KMS-11 (cell line): Measurements from ENCODE around the gene MAP1LC3B.

Experiments used
- H2AFZ ChIP-seq: fragments of 200-600 bp; sonication (generic); 2 replicates; pipeline ENCODE4 v1.6.1; 2016; ENCODE audit warnings: antibody characterized with exemption, mixed run types, low read depth
- H3K27ac ChIP-seq: fragments of 200-600 bp; sonication (generic); 2 replicates; pipeline ENCODE4 v1.6.1; 2016; ENCODE audit warnings: mild to moderate bottlenecking, mixed run types
- H3K27me3 ChIP-seq: fragments of 200-600 bp; sonication (generic); 2 replicates; pipeline ENCODE4 v1.6.1; 2017; ENCODE audit warnings: mild to moderate bottlenecking, low read depth, mixed run types, moderate library complexity; ENCODE audit not compliant: insufficient read depth
- H3K36me3 ChIP-seq: fragments of 200-600 bp; sonication (generic); 2 replicates; pipeline ENCODE4 v1.6.1; 2017; ENCODE audit warnings: mild to moderate bottlenecking, mixed run types; ENCODE audit not compliant: insufficient read depth
- H3K4me1 ChIP-seq: fragments of 200-600 bp; sonication (generic); 2 replicates; pipeline ENCODE4 v1.6.1; 2016; ENCODE audit warnings: mild to moderate bottlenecking, low read depth, mixed run types; ENCODE audit not compliant: poor library complexity, severe bottlenecking
- H3K4me2 ChIP-seq: fragments of 200-600 bp; sonication (generic); 2 replicates; pipeline ENCODE4 v1.7.0; 2016; ENCODE audit warnings: mild to moderate bottlenecking, mixed run types
- H3K4me3 ChIP-seq: fragments of 200-600 bp; sonication (generic); IDR thresholded peaks from 2 replicates; pipeline ENCODE4 v1.6.1; 2017; ENCODE audit warnings: low read depth, low read length, mixed read lengths; ENCODE audit not compliant: insufficient read depth
- H3K79me2 ChIP-seq: fragments of 200-600 bp; sonication (generic); 2 replicates; pipeline ENCODE4 v1.6.1; 2016; ENCODE audit warnings: low read depth, mixed run types; ENCODE audit not compliant: insufficient read depth
- H3K9ac ChIP-seq: fragments of 200-600 bp; sonication (generic); 2 replicates; pipeline ENCODE4 v1.6.1; 2016; ENCODE audit warnings: mild to moderate bottlenecking, mixed run types
- H4K20me1 ChIP-seq: fragments of 200-600 bp; sonication (generic); 2 replicates; pipeline ENCODE4 v1.6.1; 2016; ENCODE audit warnings: mild to moderate bottlenecking, mixed run types; ENCODE audit not compliant: insufficient read depth
- TF ChIP-seq, protein P1 (sequence below): fragments of 200-600 bp; sonication (generic); conservative IDR thresholded peaks from 2 replicates; pipeline ENCODE4 v1.6.1; 2017; ENCODE audit warnings: low read depth, mild to moderate bottlenecking, antibody characterized with exemption, low read length, moderate library complexity, mixed read lengths

Gene MAP1LC3B

GRCh38 chr16:87437911-87438610, 45.9 kb downstream of the MAP1LC3B start:
- H3K27me3 ChIP-seq, result no peaks in the 10 kb centered on the region
- TF ChIP-seq, protein P1, sequence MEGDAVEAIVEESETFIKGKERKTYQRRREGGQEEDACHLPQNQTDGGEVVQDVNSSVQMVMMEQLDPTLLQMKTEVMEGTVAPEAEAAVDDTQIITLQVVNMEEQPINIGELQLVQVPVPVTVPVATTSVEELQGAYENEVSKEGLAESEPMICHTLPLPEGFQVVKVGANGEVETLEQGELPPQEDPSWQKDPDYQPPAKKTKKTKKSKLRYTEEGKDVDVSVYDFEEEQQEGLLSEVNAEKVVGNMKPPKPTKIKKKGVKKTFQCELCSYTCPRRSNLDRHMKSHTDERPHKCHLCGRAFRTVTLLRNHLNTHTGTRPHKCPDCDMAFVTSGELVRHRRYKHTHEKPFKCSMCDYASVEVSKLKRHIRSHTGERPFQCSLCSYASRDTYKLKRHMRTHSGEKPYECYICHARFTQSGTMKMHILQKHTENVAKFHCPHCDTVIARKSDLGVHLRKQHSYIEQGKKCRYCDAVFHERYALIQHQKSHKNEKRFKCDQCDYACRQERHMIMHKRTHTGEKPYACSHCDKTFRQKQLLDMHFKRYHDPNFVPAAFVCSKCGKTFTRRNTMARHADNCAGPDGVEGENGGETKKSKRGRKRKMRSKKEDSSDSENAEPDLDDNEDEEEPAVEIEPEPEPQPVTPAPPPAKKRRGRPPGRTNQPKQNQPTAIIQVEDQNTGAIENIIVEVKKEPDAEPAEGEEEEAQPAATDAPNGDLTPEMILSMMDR, result no peak
- no peak overlapping the region for H3K9ac ChIP-seq
- H3K4me1 ChIP-seq, result no peaks in the 10 kb centered on the region
- no peaks in the 10 kb centered on the region for H3K79me2 ChIP-seq
- H3K4me3 ChIP-seq, result no peak overlapping the region
- H3K4me2 ChIP-seq, result no peak overlapping the region
- no peaks in the 10 kb centered on the region for H4K20me1 ChIP-seq
- H3K27ac ChIP-seq, result no peak overlapping the region
- H2AFZ ChIP-seq, result no peak overlapping the region
- H3K36me3 ChIP-seq, result no peaks in the 10 kb centered on the region

- H3K4me1 ChIP-seq, result no peaks in the 10 kb centered on the region
- TF ChIP-seq, protein P1, result no peak
- no peak overlapping the region for H3K4me2 ChIP-seq
- H3K79me2 ChIP-seq, result no peaks in the 10 kb centered on the region
- H3K27ac ChIP-seq, result no peak overlapping the region
- no peaks in the 10 kb centered on the region for H3K27me3 ChIP-seq
- no peak overlapping the region for H3K4me3 ChIP-seq
- no peak overlapping the region for H3K9ac ChIP-seq
- H2AFZ ChIP-seq, result no peak overlapping the region
- no peaks in the 10 kb centered on the region for H3K36me3 ChIP-seq
- H4K20me1 ChIP-seq, result no peaks in the 10 kb centered on the region
These were observed 46.5 kb downstream of the MAP1LC3B start for GRCh38 chr16:87438611-87438985.

GRCh38 chr16:87439926-87440325, 47.8 kb downstream of the MAP1LC3B start:
- no peak overlapping the region for H3K4me3 ChIP-seq
- no peaks in the 10 kb centered on the region for H3K79me2 ChIP-seq
- no peak overlapping the region for H3K27ac ChIP-seq
- H3K36me3 ChIP-seq, result no peaks in the 10 kb centered on the region
- no peaks in the 10 kb centered on the region for H3K27me3 ChIP-seq
- H2AFZ ChIP-seq, result no peak overlapping the region
- TF ChIP-seq, protein P1, result no peak
- no peaks in the 10 kb centered on the region for H4K20me1 ChIP-seq
- H3K9ac ChIP-seq, result no peak overlapping the region
- no peak overlapping the region for H3K4me2 ChIP-seq
- H3K4me1 ChIP-seq, result no peaks in the 10 kb centered on the region

- TF ChIP-seq, protein P1, result no peak
- no peaks in the 10 kb centered on the region for H3K79me2 ChIP-seq
- no peak overlapping the region for H3K9ac ChIP-seq
- no peaks in the 10 kb centered on the region for H3K36me3 ChIP-seq
- H3K27ac ChIP-seq, result no peak overlapping the region
- H3K4me2 ChIP-seq, result no peak overlapping the region
- H3K27me3 ChIP-seq, result no peaks in the 10 kb centered on the region
- no peak overlapping the region for H3K4me3 ChIP-seq
- H2AFZ ChIP-seq, result no peak overlapping the region
- no peaks in the 10 kb centered on the region for H4K20me1 ChIP-seq
- no peaks in the 10 kb centered on the region for H3K4me1 ChIP-seq
These were observed 49.9 kb downstream of the MAP1LC3B start for GRCh38 chr16:87441886-87442580.
